ENCODE measurements around the gene DISP3.

DNA sequence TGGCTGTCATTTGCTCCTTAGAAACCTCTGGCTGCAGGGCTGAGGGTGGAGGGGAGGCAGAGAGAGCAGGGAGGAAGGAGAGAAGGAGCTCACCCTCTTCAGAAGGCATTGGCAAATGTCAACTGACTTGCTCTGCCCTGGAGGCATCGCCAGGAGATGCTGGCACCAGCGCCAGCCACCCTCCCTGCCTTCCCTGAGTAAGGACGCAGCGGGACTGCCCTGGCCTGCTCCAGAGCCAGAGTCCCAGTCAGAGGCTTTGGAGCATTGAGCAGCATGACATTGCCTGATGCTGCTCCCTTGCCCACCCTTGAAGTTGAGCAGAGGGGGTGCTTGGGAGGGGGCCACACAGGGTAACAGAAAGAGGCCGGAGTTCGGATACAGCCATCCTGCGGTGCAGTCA, 62.3 kb downstream of the DISP3 start:
- TF ChIP-seq, protein P1, sequence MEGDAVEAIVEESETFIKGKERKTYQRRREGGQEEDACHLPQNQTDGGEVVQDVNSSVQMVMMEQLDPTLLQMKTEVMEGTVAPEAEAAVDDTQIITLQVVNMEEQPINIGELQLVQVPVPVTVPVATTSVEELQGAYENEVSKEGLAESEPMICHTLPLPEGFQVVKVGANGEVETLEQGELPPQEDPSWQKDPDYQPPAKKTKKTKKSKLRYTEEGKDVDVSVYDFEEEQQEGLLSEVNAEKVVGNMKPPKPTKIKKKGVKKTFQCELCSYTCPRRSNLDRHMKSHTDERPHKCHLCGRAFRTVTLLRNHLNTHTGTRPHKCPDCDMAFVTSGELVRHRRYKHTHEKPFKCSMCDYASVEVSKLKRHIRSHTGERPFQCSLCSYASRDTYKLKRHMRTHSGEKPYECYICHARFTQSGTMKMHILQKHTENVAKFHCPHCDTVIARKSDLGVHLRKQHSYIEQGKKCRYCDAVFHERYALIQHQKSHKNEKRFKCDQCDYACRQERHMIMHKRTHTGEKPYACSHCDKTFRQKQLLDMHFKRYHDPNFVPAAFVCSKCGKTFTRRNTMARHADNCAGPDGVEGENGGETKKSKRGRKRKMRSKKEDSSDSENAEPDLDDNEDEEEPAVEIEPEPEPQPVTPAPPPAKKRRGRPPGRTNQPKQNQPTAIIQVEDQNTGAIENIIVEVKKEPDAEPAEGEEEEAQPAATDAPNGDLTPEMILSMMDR (optimal IDR thresholded peaks at IDR 0.05 in 1 of 3, IDR thresholded peaks at IDR 0.05 in 1 of 3, conservative IDR thresholded peaks at IDR 0.05 in 1 of 3; ENCODE audit: extremely low read depth in 1 of 3, insufficient read depth in 2 of 3, low read length in 3 of 3) = no peak
- TF ChIP-seq EZH2 (IDR thresholded peaks at IDR 0.05; ENCODE audit: low read length) = no peak
